GM19468 (cell line): Measurements from ENCODE around the gene SLC50A1.
"Not testable (repeated sequence)": the region's sequence is repeated elsewhere in the genome, so short reads cannot be mapped to it uniquely, and the experiment has no call there.

Source experiments
- ATAC-seq: cut with Tn5 transposase; IDR thresholded peaks from one replicate; pipeline ENCODE4 v1.9.1; 2021; ENCODE audit warnings: mild to moderate bottlenecking, moderate library complexity, moderate number of reproducible peaks; ENCODE audit not compliant: unreplicated experiment; ENCODE audit errors: extremely low read depth

The SLC50A1 gene

GRCh38 chr1:155134322-155134721, 1.3 kb upstream of the SLC50A1 start:
- ATAC-seq: no peak

GRCh38 chr1:155134880-155135414, 705 bp upstream of the SLC50A1 start:
- ATAC-seq: no peak

- no peak for ATAC-seq
Observed at GRCh38 chr1:155136748-155137147, 1.1 kb downstream of the SLC50A1 start.

- no peak for ATAC-seq
Observed at GRCh38 chr1:155137154-155137949, 1.7 kb downstream of the SLC50A1 start.

GRCh38 chr1:155139895-155140629, 4.4 kb downstream of the SLC50A1 start, which contains the start of gene DPM3:
Gene DPM3 (minus strand): TSS chr1:155140531. CDS start chr1:155140240, 291 bp downstream.
- ATAC-seq: no peak

GRCh38 chr1:155140630-155140953, 4.9 kb downstream of the SLC50A1 start:
- ATAC-seq: no peak

- ATAC-seq: no peak
Observed at GRCh38 chr1:155141749-155142148, 6.1 kb downstream of the SLC50A1 start.

- ATAC-seq: no peak
Observed at GRCh38 chr1:155145491-155145890, 9.8 kb downstream of the SLC50A1 start.

GRCh38 chr1:155155996-155156643, 20.5 kb downstream of the SLC50A1 start:
- not testable (repeated sequence) for ATAC-seq

GRCh38 chr1:155158991-155159390, 23.3 kb downstream of the SLC50A1 start:
- no peak for ATAC-seq

GRCh38 chr1:155160128-155160527, 24.5 kb downstream of the SLC50A1 start:
- no peak for ATAC-seq

GRCh38 chr1:155162631-155163030, 27.0 kb downstream of the SLC50A1 start:
- ATAC-seq: not testable (repeated sequence)

- not testable (repeated sequence) for ATAC-seq
Observed at GRCh38 chr1:155163785-155164184, 28.1 kb downstream of the SLC50A1 start.

GRCh38 chr1:155164625-155165024, 29.0 kb downstream of the SLC50A1 start:
- not testable (repeated sequence) for ATAC-seq

GRCh38 chr1:155166051-155166470, 30.4 kb downstream of the SLC50A1 start:
- ATAC-seq: no peak

- no peak for ATAC-seq
Observed at GRCh38 chr1:155166471-155167165, 31.0 kb downstream of the SLC50A1 start.

GRCh38 chr1:155167166-155168104, 31.8 kb downstream of the SLC50A1 start:
- no peak for ATAC-seq

GRCh38 chr1:155168105-155168445, 32.4 kb downstream of the SLC50A1 start:
- ATAC-seq: not testable (repeated sequence)
